Psoas muscle (tissue), 8 donors: Measurements from ENCODE around the gene TSPAN9. TPM values are rescaled to one million over a fixed set of nuclear protein-coding genes. Genes with fewer than 3 reads are reported as not detected.
A peak's percentile ranks its signal among the peaks of the same experiment; 100 is the strongest.

ENCODE experiments used
- ATAC-seq, 4 donors: fragments of 200-7000 bp; cut with Tn5 transposase; one replicate each; pipeline ENCODE4 v1.9.1; 2020; ENCODE audit warnings: moderate library complexity in 3 of 4, mild to moderate bottlenecking in 2 of 4
- DNase-seq, 2 donors: peaks; one replicate each; pipeline ENCODE4 v3.0.0-alpha.2; 2020
- H3K27ac ChIP-seq: fragments of 200-600 bp; one replicate; pipeline ENCODE4 v1.8.0; 2022
- H3K27me3 ChIP-seq, 3 donors: fragments of 200-600 bp in 1 of 3; one replicate each; pipeline versions ENCODE4 v1.6.1 to v1.8.0; 2013 to 2022; ENCODE audit warnings: low read length in 2 of 3, mild to moderate bottlenecking in 2 of 3, moderate library complexity in 1 of 3; ENCODE audit not compliant: insufficient read depth in 3 of 3
- H3K36me3 ChIP-seq, 2 donors: fragments of 200-600 bp in 1 of 2; one replicate each; pipeline versions ENCODE4 v1.6.1 to v1.8.0; 2013 to 2022; ENCODE audit warnings: low read depth in 1 of 2, mild to moderate bottlenecking in 1 of 2, moderate library complexity in 1 of 2; ENCODE audit not compliant: insufficient read depth in 1 of 2
- H3K4me1 ChIP-seq: fragments of 200-600 bp; one replicate; pipeline ENCODE4 v1.8.0; 2022
- H3K4me3 ChIP-seq: fragments of 200-600 bp; one replicate; pipeline ENCODE4 v1.8.0; 2022; ENCODE audit warnings: mild to moderate bottlenecking
- H3K9me3 ChIP-seq: fragments of 200-600 bp; one replicate; pipeline ENCODE4 v1.8.0; 2022
- WGBS, 3 donors: extraction: QIAGEN DNeasy Blood & Tissue Kit; methylation state at CpG; one replicate each; pipeline versions ENCODE4 v1.1.6 to v1.1.7; 2013; 5-methylcytosine and 5-hydroxymethylcytosine counted together
- intact Hi-C, 2 donors: fragments of 100-400 bp; cut with DNase I; formaldehyde crosslinking; loops; one replicate each; pipeline versions ENCODE4 v1.11.0 to v1.14.2; 2022
- polyA plus RNA-seq, 3 donors: library from polyadenylated mRNA; stranded (reverse); fragments of 200-250 nt; gene quantifications; one replicate each; pipeline ENCODE4 v1.2.3, GENCODE V29; 2013
- total RNA-seq, 4 donors: library from RNA; stranded (reverse); fragmentation: NEBNext Ultra II Directional in 2 of 4; extraction: Animal tissue kit (Norgen Biotek cat#: 25700) in 2 of 4; gene quantifications; one replicate each; pipeline versions ENCODE4 v1.2.1 to v1.2.4, GENCODE V29; 2021 to 2023
- TF ChIP-seq, protein P1 (sequence below): fragments of 200-600 bp; IDR thresholded peaks from one replicate; pipeline ENCODE4 v1.8.0; 2022; ENCODE audit warnings: antibody characterized with exemption
- donor health status: healthy with polysubstance abuse.
- donor health status: DM: no; HTN: no; CAD: no; lungs with moderate emphysema.
- donor health status: Bipolar disorder and iron deficiency.
- donor health status: healthy.
- donor health status: DM: yes; HTN: yes; CAD: no.
- donor health status: DM: no; HTN: no; CAD: no.
- donor health status: DM: no; HTN: no; CAD: no.
- donor health status: DM: yes; HTN: yes; CAD: no.

The TSPAN9 gene
- total and polyA plus RNA-seq, 7 donors: 6.4 to 28.0 (median 11.6) TPM

DNA sequence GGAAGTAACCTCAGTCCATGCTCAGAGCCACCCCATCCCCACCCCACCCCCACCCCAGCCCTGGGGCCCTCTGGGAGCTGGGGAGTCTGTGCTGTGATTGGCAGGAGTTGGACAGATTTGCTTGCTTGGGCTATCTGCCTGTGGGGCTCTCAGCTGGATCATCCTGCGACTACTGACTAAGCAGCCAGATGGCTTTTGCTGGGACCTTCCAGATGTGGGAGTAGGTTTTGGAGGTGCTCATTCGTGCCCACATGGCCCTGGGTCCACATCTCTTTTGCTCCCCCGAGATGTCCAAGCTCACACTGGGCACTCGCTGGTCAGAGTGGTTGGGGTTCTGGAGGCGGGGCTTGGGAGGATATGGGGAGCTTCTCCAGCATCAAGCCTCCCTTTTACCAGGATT is 138.9 kb downstream of the TSPAN9 start:
- DNase-seq (no peak), ATAC-seq (no peak)
- H3K36me3 ChIP-seq: peaks cover 0 to 3% of the 10 kb centered on the region in 2 donors
- intact Hi-C loops: no loop called here
- WGBS, 3 donors: 88 to 94% (median 91%) methylated on average over 5 of the region's 5 CpGs
- no peaks in the 10 kb centered on the region for H3K27me3 ChIP-seq
- H3K4me3 ChIP-seq: no peak overlapping the region
- TF ChIP-seq, protein P1, sequence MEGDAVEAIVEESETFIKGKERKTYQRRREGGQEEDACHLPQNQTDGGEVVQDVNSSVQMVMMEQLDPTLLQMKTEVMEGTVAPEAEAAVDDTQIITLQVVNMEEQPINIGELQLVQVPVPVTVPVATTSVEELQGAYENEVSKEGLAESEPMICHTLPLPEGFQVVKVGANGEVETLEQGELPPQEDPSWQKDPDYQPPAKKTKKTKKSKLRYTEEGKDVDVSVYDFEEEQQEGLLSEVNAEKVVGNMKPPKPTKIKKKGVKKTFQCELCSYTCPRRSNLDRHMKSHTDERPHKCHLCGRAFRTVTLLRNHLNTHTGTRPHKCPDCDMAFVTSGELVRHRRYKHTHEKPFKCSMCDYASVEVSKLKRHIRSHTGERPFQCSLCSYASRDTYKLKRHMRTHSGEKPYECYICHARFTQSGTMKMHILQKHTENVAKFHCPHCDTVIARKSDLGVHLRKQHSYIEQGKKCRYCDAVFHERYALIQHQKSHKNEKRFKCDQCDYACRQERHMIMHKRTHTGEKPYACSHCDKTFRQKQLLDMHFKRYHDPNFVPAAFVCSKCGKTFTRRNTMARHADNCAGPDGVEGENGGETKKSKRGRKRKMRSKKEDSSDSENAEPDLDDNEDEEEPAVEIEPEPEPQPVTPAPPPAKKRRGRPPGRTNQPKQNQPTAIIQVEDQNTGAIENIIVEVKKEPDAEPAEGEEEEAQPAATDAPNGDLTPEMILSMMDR: no peak
- H3K27ac ChIP-seq: no peak overlapping the region
- H3K9me3 ChIP-seq: no peaks in the 10 kb centered on the region
- peaks cover 15% of the 10 kb centered on the region for H3K4me1 ChIP-seq

DNA sequence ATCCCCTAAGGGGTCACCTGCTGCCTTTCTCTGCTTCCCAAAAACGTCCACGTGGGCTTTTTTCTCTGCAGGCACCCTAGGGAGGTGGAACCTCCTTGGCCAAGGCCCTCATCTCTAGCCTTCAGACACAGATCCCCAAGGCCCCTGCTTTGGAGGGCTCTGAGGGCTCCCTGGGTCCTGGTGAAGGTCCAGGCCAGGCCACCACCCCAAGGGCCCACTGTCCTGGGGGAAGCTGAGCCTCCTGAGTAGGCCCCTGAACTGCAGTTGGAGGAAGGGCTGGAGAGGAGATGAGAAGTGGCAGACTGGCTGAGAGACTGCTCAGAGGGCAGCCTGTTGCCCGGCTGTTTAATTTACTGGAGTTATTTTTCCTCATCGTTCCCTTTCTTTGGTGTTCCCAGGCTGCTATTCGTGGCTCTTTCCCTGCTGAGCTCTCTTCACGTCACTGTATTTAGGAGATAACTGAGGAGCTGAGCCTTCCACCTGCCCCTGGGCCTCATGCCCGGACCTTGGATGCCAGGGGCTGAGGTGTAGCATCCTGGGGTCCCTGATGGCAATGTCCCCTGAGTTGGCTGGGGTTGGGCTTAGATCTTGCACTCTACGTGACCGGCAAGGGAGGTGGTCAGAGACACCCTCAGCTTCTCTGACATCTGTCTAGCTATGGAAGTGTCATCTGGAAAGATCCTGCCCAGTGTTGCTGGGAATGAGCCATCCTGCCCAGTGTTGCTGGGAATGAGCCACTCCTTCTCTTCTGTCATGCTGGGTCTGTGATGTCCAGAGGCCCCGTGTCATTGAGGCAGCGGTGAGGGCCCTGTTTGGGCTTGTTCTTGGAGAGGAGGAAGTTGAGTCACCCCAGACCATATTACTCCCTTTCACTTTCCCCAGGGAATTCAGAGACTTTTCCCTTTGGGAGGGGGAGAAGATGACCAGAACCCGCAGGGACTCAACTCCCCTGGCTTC is 139.8 kb downstream of the TSPAN9 start:
- WGBS, 3 donors: 76 to 80% (median 80%) methylated on average over 12 of the region's 12 CpGs
- TF ChIP-seq, protein P1: no peak
- H3K4me1 ChIP-seq: peaks cover 15% of the 10 kb centered on the region
- peaks cover 0 to 3% of the 10 kb centered on the region in 2 donors for H3K36me3 ChIP-seq
- no peaks in the 10 kb centered on the region for H3K9me3 ChIP-seq
- peak overlapping the region; percentile 66 for H3K27ac ChIP-seq
- intact Hi-C loops: no loop called here
- ATAC-seq: peak; percentile 25 to 66 (median 58)
- no peak for DNase-seq
- no peaks in the 10 kb centered on the region for H3K27me3 ChIP-seq
- H3K4me3 ChIP-seq: no peak overlapping the region

DNA sequence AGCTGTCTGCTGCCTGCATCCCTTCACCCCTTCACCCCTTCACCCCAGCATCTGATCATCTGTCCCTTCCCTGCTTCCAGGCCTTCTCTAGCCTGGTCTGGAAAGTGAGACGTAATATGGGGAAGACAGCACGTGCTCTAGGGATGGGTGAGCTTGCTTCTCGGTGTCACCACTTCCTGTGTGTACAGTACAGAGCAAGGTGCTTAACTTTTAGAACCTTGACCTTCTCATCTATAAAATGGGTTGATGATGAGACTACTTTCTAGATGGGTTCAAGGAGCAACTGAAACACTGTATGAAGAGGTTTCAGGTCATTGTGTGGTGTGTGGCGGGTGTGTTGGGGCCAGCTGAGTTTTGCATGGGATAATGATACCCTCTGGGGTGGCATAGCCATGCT is 140.5 kb downstream of the TSPAN9 start:
- Histone ChIP-seq H3K27ac (peak overlapping the region; percentile 66), H3K36me3 (peaks cover 0 to 3% of the 10 kb centered on the region in 2 donors), H3K4me3 (no peak overlapping the region), H3K27me3 (no peaks in the 10 kb centered on the region), H3K9me3 (no peaks in the 10 kb centered on the region), H3K4me1 (peaks cover 15% of the 10 kb centered on the region)
- ATAC-seq (peak in 1 of 4 donors; percentile 14), DNase-seq (no peak)
- TF ChIP-seq, protein P1: no peak
- intact Hi-C loops: no loop called here
- WGBS, 3 donors: 78 to 97% (median 90%) methylated on average over 4 of the region's 4 CpGs

DNA sequence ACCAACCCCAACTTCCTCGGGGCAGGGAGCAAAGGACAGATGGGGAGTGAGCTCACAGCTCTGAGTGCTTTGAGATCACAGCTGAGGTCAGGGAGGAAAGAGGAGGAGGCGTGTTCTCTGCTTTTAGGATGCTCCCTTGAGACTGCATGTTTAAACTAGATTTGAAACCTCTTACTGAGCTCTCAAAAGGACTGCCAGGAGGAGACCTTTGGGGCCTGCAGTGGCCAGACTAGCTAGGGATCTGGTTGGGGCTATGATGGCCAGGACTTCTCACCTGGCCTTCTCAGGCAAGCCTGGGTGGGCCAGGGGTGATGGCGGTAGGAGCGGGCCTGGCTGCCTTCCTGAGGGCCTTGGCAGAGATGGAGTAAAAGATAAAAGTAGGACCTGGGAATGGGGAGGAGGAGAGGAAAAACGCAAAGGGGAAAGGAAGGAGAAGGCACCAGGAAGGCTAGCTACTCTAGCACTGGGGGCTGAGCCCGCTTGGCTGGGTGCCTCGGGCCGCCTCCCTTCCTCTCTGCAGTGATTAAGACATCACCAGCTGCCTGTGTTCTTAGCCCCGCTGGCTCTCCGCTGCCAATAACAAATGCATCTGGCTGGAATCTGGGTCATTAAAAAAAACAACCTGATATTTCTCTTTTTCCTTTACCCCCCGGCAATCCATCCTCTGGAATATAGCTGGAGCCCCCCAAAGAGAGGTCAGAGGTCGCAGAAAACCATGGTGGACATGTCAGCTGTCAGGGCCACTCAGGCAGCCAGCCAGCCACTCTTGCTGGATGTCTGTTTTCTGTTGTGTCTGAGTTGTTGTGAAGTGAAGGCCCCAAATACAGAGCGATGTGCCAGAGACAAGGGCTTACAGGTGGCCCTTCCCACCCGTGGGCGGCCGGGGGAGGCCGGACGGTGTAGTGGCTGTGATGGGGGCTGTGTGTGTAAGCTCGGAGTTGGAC is 141.3 kb downstream of the TSPAN9 start:
- ATAC-seq (peak; percentile 77 to 88 (median 78)), DNase-seq (peak; percentile 86 to 91)
- TF ChIP-seq, protein P1: no peak
- intact Hi-C loops: no loop called here
- Histone ChIP-seq H3K9me3 (no peaks in the 10 kb centered on the region), H3K4me1 (peaks cover 15% of the 10 kb centered on the region), H3K27me3 (no peaks in the 10 kb centered on the region), H3K27ac (peak overlapping the region; percentile 61), H3K36me3 (peaks cover 0 to 3% of the 10 kb centered on the region in 2 donors), H3K4me3 (no peak overlapping the region)
- 47 to 56% (median 48%) methylated on average over 19 of the region's 19 CpGs for WGBS, 3 donors
